ENCODE measurements around the gene HAND1.

HAND1 gene

GRCh38 chr5:154505567-154505966 lies 27.5 kb upstream of the HAND1 start:
- DNase-seq (ENCODE audit: low read depth in 2 of 2), result no peak

GRCh38 chr5:154503698-154504039 lies 25.6 kb upstream of the HAND1 start:
- no peak for DNase-seq (ENCODE audit: low read depth in 2 of 2)

GRCh38 chr5:154502180-154502579 lies 24.2 kb upstream of the HAND1 start:
- DNase-seq (ENCODE audit: low read depth in 2 of 2), result no peak

GRCh38 chr5:154501566-154501965 lies 23.5 kb upstream of the HAND1 start:
- no peak for DNase-seq (ENCODE audit: low read depth in 2 of 2)

- no peak for DNase-seq (ENCODE audit: low read depth in 2 of 2)
Observed at GRCh38 chr5:154498994-154499393, 21.0 kb upstream of the HAND1 start.

GRCh38 chr5:154498591-154498990 lies 20.6 kb upstream of the HAND1 start:
- no peak for DNase-seq (ENCODE audit: low read depth in 2 of 2)

- DNase-seq (ENCODE audit: low read depth in 2 of 2), result no peak
Observed at GRCh38 chr5:154494036-154494435, 16.0 kb upstream of the HAND1 start.

GRCh38 chr5:154493274-154493673 lies 15.2 kb upstream of the HAND1 start:
- DNase-seq (ENCODE audit: low read depth in 2 of 2), result no peak

GRCh38 chr5:154491941-154492340 lies 13.9 kb upstream of the HAND1 start:
- no peak for DNase-seq (ENCODE audit: low read depth in 2 of 2)

GRCh38 chr5:154487541-154487940 lies 9.5 kb upstream of the HAND1 start:
- DNase-seq (ENCODE audit: low read depth in 2 of 2), result peak; percentile 16 to 42

GRCh38 chr5:154486427-154486866 lies 8.4 kb upstream of the HAND1 start:
- no peak for DNase-seq (ENCODE audit: low read depth in 2 of 2)

- DNase-seq (ENCODE audit: low read depth in 2 of 2), result no peak
Observed at GRCh38 chr5:154485850-154486426, 7.9 kb upstream of the HAND1 start.

- DNase-seq (ENCODE audit: low read depth in 2 of 2), result no peak
Observed at GRCh38 chr5:154485096-154485491, 7.1 kb upstream of the HAND1 start.

- no peak for DNase-seq (ENCODE audit: low read depth in 2 of 2)
Observed at GRCh38 chr5:154484393-154485095, 6.5 kb upstream of the HAND1 start.

- no peak for DNase-seq (ENCODE audit: low read depth in 2 of 2)
Observed at GRCh38 chr5:154483654-154484392, 5.8 kb upstream of the HAND1 start.

GRCh38 chr5:154482528-154483449 lies 4.8 kb upstream of the HAND1 start:
- DNase-seq (ENCODE audit: low read depth in 2 of 2), result no peak

GRCh38 chr5:154481584-154482381 lies 3.8 kb upstream of the HAND1 start:
- DNase-seq (ENCODE audit: low read depth in 2 of 2), result no peak

- DNase-seq (ENCODE audit: low read depth in 2 of 2), result no peak
Observed at GRCh38 chr5:154480847-154481246, 2.8 kb upstream of the HAND1 start.

- DNase-seq (ENCODE audit: low read depth in 2 of 2), result no peak
Observed at GRCh38 chr5:154479944-154480750, 2.1 kb upstream of the HAND1 start.
